HepG2 (cell line): Measurements from ENCODE around the gene AUH. TPM values are rescaled to one million over a fixed set of nuclear protein-coding genes. Genes with fewer than 3 reads are reported as not detected.

ENCODE experiments used
- CBX5 ChIP-seq: sonication (generic); formaldehyde crosslinking; IDR thresholded peaks from 2 replicates; pipeline ENCODE4 v1.4.0; 2020; ENCODE audit warnings: missing genetic modification reagents, borderline replicate concordance
- CCDC6 ChIP-seq: sonication (generic); formaldehyde crosslinking; IDR thresholded peaks from 2 replicates; pipeline ENCODE4 v1.8.1; 2022; ENCODE audit warnings: mild to moderate bottlenecking, missing genetic modification reagents, moderate library complexity
- CEBPG ChIP-seq: IDR thresholded peaks from 2 replicates; pipeline ENCODE4 v1.6.1; 2016
- KLF12 ChIP-seq: sonication (generic); formaldehyde crosslinking; IDR thresholded peaks from 2 replicates; pipeline ENCODE4 v1.4.0; 2020; ENCODE audit warnings: missing genetic modification reagents, borderline replicate concordance
- MBNL3 ChIP-seq: fragments of 250-450 bp; sonication (Bioruptor Pico); conservative IDR thresholded peaks from 2 replicates; pipeline ENCODE4 v1.8.0; 2022; ENCODE audit warnings: mild to moderate bottlenecking, inconsistent platforms
- MEF2D ChIP-seq: sonication (generic); formaldehyde crosslinking; IDR thresholded peaks from 2 replicates; pipeline ENCODE4 v1.5.1; 2020; ENCODE audit warnings: mild to moderate bottlenecking, missing genetic modification reagents
- MIER3 ChIP-seq: IDR thresholded peaks from 2 replicates; pipeline ENCODE4 v1.6.1; 2016; ENCODE audit warnings: missing compliant biosample characterization, borderline replicate concordance
- ZNF263 ChIP-seq: sonication (generic); formaldehyde crosslinking; IDR thresholded peaks from 2 replicates; pipeline ENCODE4 v1.4.0; 2020; ENCODE audit warnings: missing genetic modification reagents
- ZNF501 ChIP-seq: sonication (generic); formaldehyde crosslinking; IDR thresholded peaks from 2 replicates; pipeline ENCODE4 v1.5.1; 2020; ENCODE audit warnings: mild to moderate bottlenecking, moderate library complexity, missing genetic modification reagents
- ZNF792 ChIP-seq: IDR thresholded peaks from 2 replicates; pipeline ENCODE4 v1.6.1; 2016
- polyA plus RNA-seq, 8 experiments: library from polyadenylated mRNA; depleted of rRNA in 3 of 8; stranded (reverse) in 7 of 8; unstranded in 1 of 8; fragments of >200 nt; fragmentation: Illumina TruSeq in 4 of 8; extraction: Trizol in 4 of 8; gene quantifications; 2 replicates each; pipeline versions ENCODE4 v1.2.1 to v1.2.3, GENCODE V29; 2011 to 2016; ENCODE audit warnings: low read depth in 4 of 8, missing spikeins in 1 of 8, mixed read lengths in 1 of 8; ENCODE audit not compliant: insufficient read depth in 1 of 8
- total RNA-seq, 5 experiments: library from RNA; depleted of rRNA; stranded (reverse); fragments of >200 nt; fragmentation: Illumina TruSeq; extraction: Trizol; gene quantifications; 2 replicates each; pipeline ENCODE4 v1.2.3, GENCODE V29; 2016; ENCODE audit warnings: low read depth in 1 of 5
- TF ChIP-seq, protein P1 (sequence below): sonication (generic); formaldehyde crosslinking; IDR thresholded peaks from 2 replicates; pipeline ENCODE4 v1.5.0; 2020; ENCODE audit warnings: mild to moderate bottlenecking, missing genetic modification reagents
- TF ChIP-seq, protein P2 (sequence below): sonication (generic); formaldehyde crosslinking; IDR thresholded peaks from 2 replicates; pipeline ENCODE4 v1.4.0; 2020; ENCODE audit warnings: missing genetic modification reagents, borderline replicate concordance
- TF ChIP-seq, protein P3 (sequence below): sonication (generic); formaldehyde crosslinking; IDR thresholded peaks from 2 replicates; pipeline ENCODE4 v1.8.0; 2022; ENCODE audit warnings: missing genetic modification reagents, mild to moderate bottlenecking, moderate library complexity, borderline replicate concordance
- TF ChIP-seq, protein P4 (sequence below): sonication (generic); formaldehyde crosslinking; IDR thresholded peaks from 2 replicates; pipeline ENCODE4 v1.4.0; 2020; ENCODE audit warnings: missing genetic modification reagents, borderline replicate concordance
- TF ChIP-seq, protein P5 (sequence below): sonication (generic); formaldehyde crosslinking; IDR thresholded peaks from 2 replicates; pipeline ENCODE4 v1.8.1; 2022; ENCODE audit warnings: mild to moderate bottlenecking, missing genetic modification reagents

AUH gene
- total and polyA plus RNA-seq, 2 of the 13 experiments (the other 11 are each of a cell fraction or from before 2014, with no cell fraction given) = 25.8 to 31.9 TPM

DNA sequence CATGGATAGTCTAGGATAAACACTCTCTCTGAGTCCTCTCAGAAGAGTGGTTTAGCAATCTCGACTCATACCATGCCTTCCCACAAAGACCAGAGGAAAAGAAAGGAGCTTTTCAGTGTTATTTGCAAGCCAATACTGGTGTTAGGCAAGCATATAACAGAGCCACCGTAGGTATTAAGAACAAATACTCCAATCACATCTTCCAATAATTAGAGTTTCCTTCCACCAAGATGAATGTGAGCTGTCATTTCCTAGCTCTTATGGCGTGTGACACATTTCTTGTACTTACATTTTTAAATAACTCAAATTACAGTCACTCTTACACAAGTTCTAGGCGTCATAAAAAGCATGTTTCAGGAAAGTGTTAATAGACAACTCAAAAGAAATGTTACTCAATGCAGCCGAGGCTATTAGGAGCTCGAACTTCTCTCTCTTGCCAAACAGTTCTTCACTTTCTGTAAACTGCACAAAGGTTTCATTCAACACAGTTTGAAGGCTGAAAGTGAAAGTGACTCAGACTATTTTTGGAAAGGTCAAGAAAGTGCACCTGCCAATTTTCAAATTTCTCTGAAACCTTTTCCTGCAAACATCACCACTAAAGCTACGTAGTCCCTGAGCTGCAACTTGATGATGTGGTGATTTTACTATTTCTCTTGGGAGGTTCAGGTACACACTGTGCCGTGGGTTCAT lies 153.8 kb downstream of the AUH start (continued):
- TF ChIP-seq, protein P1, sequence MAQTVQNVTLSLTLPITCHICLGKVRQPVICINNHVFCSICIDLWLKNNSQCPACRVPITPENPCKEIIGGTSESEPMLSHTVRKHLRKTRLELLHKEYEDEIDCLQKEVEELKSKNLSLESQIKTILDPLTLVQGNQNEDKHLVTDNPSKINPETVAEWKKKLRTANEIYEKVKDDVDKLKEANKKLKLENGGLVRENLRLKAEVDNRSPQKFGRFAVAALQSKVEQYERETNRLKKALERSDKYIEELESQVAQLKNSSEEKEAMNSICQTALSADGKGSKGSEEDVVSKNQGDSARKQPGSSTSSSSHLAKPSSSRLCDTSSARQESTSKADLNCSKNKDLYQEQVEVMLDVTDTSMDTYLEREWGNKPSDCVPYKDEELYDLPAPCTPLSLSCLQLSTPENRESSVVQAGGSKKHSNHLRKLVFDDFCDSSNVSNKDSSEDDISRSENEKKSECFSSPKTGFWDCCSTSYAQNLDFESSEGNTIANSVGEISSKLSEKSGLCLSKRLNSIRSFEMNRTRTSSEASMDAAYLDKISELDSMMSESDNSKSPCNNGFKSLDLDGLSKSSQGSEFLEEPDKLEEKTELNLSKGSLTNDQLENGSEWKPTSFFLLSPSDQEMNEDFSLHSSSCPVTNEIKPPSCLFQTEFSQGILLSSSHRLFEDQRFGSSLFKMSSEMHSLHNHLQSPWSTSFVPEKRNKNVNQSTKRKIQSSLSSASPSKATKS (CRISPR knock-in tag) = no peak
- no peak for TF ChIP-seq ZNF501 (CRISPR knock-in tag)
- no peak for TF ChIP-seq MBNL3
- TF ChIP-seq CEBPG (CRISPR knock-in tag) = peak; percentile 86
- TF ChIP-seq ZNF263 (CRISPR knock-in tag) = no peak
- TF ChIP-seq MEF2D (CRISPR knock-in tag) = peak; percentile 99
- TF ChIP-seq CCDC6 (CRISPR knock-in tag) = peak; percentile 81
- no peak; the same call in 1 of the 2 replicates for TF ChIP-seq MIER3
- TF ChIP-seq, protein P2, sequence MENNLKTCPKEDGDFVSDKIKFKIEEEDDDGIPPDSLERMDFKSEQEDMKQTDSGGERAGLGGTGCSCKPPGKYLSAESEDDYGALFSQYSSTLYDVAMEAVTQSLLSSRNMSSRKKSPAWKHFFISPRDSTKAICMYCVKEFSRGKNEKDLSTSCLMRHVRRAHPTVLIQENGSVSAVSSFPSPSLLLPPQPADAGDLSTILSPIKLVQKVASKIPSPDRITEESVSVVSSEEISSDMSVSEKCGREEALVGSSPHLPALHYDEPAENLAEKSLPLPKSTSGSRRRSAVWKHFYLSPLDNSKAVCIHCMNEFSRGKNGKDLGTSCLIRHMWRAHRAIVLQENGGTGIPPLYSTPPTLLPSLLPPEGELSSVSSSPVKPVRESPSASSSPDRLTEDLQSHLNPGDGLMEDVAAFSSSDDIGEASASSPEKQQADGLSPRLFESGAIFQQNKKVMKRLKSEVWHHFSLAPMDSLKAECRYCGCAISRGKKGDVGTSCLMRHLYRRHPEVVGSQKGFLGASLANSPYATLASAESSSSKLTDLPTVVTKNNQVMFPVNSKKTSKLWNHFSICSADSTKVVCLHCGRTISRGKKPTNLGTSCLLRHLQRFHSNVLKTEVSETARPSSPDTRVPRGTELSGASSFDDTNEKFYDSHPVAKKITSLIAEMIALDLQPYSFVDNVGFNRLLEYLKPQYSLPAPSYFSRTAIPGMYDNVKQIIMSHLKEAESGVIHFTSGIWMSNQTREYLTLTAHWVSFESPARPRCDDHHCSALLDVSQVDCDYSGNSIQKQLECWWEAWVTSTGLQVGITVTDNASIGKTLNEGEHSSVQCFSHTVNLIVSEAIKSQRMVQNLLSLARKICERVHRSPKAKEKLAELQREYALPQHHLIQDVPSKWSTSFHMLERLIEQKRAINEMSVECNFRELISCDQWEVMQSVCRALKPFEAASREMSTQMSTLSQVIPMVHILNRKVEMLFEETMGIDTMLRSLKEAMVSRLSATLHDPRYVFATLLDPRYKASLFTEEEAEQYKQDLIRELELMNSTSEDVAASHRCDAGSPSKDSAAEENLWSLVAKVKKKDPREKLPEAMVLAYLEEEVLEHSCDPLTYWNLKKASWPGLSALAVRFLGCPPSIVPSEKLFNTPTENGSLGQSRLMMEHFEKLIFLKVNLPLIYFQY (CRISPR knock-in tag) = no peak
- TF ChIP-seq ZNF792 (CRISPR knock-in tag) = no peak
- TF ChIP-seq, protein P3, sequence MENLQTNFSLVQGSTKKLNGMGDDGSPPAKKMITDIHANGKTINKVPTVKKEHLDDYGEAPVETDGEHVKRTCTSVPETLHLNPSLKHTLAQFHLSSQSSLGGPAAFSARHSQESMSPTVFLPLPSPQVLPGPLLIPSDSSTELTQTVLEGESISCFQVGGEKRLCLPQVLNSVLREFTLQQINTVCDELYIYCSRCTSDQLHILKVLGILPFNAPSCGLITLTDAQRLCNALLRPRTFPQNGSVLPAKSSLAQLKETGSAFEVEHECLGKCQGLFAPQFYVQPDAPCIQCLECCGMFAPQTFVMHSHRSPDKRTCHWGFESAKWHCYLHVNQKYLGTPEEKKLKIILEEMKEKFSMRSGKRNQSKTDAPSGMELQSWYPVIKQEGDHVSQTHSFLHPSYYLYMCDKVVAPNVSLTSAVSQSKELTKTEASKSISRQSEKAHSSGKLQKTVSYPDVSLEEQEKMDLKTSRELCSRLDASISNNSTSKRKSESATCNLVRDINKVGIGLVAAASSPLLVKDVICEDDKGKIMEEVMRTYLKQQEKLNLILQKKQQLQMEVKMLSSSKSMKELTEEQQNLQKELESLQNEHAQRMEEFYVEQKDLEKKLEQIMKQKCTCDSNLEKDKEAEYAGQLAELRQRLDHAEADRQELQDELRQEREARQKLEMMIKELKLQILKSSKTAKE (CRISPR knock-in tag) = no peak
- TF ChIP-seq KLF12 (CRISPR knock-in tag) = no peak
- TF ChIP-seq, protein P4, sequence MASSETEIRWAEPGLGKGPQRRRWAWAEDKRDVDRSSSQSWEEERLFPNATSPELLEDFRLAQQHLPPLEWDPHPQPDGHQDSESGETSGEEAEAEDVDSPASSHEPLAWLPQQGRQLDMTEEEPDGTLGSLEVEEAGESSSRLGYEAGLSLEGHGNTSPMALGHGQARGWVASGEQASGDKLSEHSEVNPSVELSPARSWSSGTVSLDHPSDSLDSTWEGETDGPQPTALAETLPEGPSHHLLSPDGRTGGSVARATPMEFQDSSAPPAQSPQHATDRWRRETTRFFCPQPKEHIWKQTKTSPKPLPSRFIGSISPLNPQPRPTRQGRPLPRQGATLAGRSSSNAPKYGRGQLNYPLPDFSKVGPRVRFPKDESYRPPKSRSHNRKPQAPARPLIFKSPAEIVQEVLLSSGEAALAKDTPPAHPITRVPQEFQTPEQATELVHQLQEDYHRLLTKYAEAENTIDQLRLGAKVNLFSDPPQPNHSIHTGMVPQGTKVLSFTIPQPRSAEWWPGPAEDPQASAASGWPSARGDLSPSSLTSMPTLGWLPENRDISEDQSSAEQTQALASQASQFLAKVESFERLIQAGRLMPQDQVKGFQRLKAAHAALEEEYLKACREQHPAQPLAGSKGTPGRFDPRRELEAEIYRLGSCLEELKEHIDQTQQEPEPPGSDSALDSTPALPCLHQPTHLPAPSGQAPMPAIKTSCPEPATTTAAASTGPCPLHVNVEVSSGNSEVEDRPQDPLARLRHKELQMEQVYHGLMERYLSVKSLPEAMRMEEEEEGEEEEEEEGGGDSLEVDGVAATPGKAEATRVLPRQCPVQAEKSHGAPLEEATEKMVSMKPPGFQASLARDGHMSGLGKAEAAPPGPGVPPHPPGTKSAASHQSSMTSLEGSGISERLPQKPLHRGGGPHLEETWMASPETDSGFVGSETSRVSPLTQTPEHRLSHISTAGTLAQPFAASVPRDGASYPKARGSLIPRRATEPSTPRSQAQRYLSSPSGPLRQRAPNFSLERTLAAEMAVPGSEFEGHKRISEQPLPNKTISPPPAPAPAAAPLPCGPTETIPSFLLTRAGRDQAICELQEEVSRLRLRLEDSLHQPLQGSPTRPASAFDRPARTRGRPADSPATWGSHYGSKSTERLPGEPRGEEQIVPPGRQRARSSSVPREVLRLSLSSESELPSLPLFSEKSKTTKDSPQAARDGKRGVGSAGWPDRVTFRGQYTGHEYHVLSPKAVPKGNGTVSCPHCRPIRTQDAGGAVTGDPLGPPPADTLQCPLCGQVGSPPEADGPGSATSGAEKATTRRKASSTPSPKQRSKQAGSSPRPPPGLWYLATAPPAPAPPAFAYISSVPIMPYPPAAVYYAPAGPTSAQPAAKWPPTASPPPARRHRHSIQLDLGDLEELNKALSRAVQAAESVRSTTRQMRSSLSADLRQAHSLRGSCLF (CRISPR knock-in tag) = no peak
- no peak for TF ChIP-seq CBX5
- TF ChIP-seq, protein P5, sequence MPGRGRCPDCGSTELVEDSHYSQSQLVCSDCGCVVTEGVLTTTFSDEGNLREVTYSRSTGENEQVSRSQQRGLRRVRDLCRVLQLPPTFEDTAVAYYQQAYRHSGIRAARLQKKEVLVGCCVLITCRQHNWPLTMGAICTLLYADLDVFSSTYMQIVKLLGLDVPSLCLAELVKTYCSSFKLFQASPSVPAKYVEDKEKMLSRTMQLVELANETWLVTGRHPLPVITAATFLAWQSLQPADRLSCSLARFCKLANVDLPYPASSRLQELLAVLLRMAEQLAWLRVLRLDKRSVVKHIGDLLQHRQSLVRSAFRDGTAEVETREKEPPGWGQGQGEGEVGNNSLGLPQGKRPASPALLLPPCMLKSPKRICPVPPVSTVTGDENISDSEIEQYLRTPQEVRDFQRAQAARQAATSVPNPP (CRISPR knock-in tag) = no peak
